NCI-H2196 (cell line): ENCODE measurements around the gene SDCCAG8.

ENCODE experiments used
- DNase-seq: peaks from one replicate; lab custom pipeline; 2025; ENCODE audit not compliant: unreplicated experiment; lab: John Stamatoyannopoulos, UW

Gene SDCCAG8

DNA sequence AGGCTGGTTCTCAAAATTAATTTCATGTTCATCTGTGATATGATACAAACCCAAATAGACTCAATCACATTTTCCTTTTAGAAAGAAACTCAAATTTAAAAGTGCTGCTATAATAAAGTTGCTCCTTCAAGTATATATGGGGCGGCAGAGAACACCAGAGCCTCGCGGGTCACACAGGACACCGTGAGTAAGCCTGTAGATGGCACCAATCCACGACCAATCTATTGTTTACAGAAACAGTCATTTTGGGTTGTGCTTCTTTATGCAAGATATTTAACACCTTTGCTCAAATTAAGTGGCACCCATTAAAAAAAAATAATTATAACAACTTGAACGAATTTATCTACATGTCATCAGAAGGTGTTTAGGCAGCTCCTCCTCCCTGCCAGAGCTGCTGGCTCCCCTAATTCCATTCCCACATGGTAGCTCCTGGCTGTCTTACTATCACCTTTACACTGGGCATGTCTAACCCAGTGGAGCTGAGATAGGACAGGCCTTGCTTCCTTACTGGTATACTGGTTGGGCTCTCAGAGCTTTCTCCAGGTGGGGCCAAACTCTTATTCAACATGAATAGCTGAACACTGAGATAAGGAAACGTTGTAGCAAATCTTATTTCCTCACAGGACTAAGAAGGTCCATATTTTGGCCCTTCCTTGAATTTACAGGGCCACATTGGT, 287.0 kb downstream of the SDCCAG8 start:
- DNase-seq = no peak

GRCh38 chr1:243543501-243543900, 287.7 kb downstream of the SDCCAG8 start:
- no peak for DNase-seq

GRCh38 chr1:243546457-243546856, 290.6 kb downstream of the SDCCAG8 start:
- no peak for DNase-seq

GRCh38 chr1:243547891-243548290, 292.1 kb downstream of the SDCCAG8 start:
- DNase-seq = no peak

- DNase-seq = no peak
Observed at GRCh38 chr1:243548516-243548915, 292.7 kb downstream of the SDCCAG8 start.

- no peak for DNase-seq
Observed at GRCh38 chr1:243549108-243549507, 293.3 kb downstream of the SDCCAG8 start.
